B cell (primary cell): ENCODE measurements around the gene DNTT.

Experiments
- CTCF ChIP-seq: fragments of 200-600 bp; IDR thresholded peaks from one replicate; pipeline ENCODE4 v1.8.0; 2022; ENCODE audit warnings: antibody characterized with exemption, mild to moderate bottlenecking
- EZH2 ChIP-seq: IDR thresholded peaks from 2 replicates; pipeline ENCODE4 v1.6.1; 2012; ENCODE audit warnings: borderline replicate concordance, low read depth, mild to moderate bottlenecking, moderate library complexity, low read length; ENCODE audit not compliant: insufficient read depth, poor library complexity, severe bottlenecking

- TF ChIP-seq CTCF (no peak), EZH2 (no peak)
These were observed 27.4 kb upstream of the DNTT start for GRCh38 chr10:96276831-96277230.
